ENCODE measurements around the gene MACROD2. TPM values are rescaled to one million over a fixed set of nuclear protein-coding genes. Genes with fewer than 3 reads are reported as not detected.

Gene MACROD2
- total and polyA plus RNA-seq, 9 donors, result 2.0 to 4.9 (median 3.1) TPM

DNA sequence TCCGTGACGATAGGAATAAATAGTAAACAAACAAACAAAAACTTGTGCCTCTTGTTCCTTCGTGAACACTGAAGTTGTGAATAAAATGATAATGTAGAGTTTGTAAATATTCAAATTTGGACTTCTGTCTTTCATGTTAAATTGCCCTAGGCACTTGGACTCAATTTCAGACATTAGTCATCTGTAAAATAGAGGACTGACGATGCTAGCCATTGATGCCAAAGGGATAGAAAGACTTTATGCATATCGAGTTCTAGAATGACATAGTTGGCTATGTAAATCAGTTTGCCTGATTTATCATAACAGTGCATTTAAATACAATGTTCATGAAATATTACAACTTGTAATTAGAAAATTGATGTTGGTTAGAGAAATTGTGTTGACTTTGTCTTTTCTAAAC, 388.0 kb downstream of the MACROD2 start:
- Histone ChIP-seq H3K27ac (ENCODE audit: low read length) (no peak overlapping the region), H3K9me3 (replicated peaks; ENCODE audit: control insufficient read depth, low read depth, low read length) (peaks cover 7% of the 10 kb centered on the region), H3K27me3 (ENCODE audit: control insufficient read depth, insufficient read depth, low read length) (no peaks in the 10 kb centered on the region), H3K4me1 (ENCODE audit: control insufficient read depth, insufficient read depth, low read length) (no peaks in the 10 kb centered on the region), H3K4me3 (ENCODE audit: low read length) (no peak overlapping the region), H3K36me3 (ENCODE audit: control insufficient read depth, insufficient read depth, low read length) (no peaks in the 10 kb centered on the region)
- DNase-seq, result no peak
- WGBS (ENCODE audit: insufficient coverage), result no CpG with 5 or more reads among the region's 5 CpGs

DNA sequence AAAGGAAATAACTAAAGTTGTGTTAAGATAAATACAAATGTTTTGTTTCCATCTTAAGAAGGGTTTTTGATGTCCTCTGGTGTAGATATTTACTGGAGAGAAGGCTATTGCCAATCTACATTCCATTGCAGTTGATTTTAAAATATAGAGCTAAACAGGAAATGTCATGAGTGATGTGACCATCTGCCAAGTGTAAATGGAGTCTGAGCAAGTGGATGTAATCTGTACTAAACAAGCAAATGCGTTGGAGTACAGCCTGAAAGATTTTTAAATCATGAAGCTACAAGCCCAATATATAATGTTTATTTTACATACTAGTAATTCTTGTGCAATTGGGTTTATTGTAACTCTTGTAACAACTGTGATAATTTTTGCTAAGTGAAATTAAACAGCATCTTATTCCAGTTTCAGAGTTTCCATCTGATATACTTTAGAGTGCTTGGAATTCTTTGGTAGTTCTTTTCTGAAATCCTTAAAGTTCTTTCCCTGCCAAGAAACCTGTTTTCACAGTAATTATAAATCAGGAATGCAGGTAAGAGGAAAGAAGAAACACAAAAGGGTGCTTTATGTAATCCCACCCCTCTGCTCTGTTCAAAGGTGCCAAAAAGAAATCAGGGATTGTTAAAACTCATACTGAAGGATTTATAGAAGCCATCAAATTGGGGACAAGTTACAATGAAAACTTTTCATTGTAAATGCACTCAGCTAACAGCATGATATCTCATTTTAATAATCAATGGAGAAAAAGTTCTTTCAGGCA, 389.3 kb downstream of the MACROD2 start:
- peaks cover 7% of the 10 kb centered on the region for H3K9me3 ChIP-seq (replicated peaks; ENCODE audit: control insufficient read depth, low read depth, low read length)
- no peaks in the 10 kb centered on the region for H3K27me3 ChIP-seq (ENCODE audit: control insufficient read depth, insufficient read depth, low read length)
- DNase-seq, result peak; percentile 66
- WGBS (ENCODE audit: insufficient coverage), result no CpG with 5 or more reads among the region's 1 CpG
- H3K27ac ChIP-seq (ENCODE audit: low read length), result no peak overlapping the region
- H3K4me3 ChIP-seq (ENCODE audit: low read length), result no peak overlapping the region
- no peaks in the 10 kb centered on the region for H3K36me3 ChIP-seq (ENCODE audit: control insufficient read depth, insufficient read depth, low read length)
- no peaks in the 10 kb centered on the region for H3K4me1 ChIP-seq (ENCODE audit: control insufficient read depth, insufficient read depth, low read length)

DNA sequence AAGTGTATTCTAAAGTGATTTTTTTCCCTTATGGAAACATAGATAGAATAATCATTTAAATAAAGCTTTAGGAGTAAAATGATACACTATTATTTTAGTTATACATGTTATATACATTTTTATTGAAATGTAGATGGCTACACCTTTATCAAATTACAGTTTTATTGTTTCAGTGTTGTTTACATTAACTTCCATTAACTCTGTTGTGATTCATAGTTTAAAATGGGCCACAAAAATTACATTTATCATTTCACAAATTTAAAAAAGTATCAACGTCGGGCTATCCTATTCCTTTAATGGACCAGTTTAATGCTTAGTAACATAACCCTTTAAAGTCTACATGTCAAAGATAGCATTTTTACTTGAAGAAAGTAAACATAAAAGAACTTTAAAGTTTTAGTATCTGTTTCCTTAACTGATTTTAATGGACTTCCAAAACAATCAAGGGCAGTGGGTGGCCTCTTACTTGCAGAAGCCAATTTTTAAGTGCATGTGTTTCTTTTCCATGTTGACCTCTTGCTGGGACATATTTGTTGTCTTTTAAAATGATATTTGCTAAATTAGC, 389.9 kb downstream of the MACROD2 start:
- no CpG with 5 or more reads among the region's 2 CpGs for WGBS (ENCODE audit: insufficient coverage)
- H3K36me3 ChIP-seq (ENCODE audit: control insufficient read depth, insufficient read depth, low read length), result no peaks in the 10 kb centered on the region
- H3K4me1 ChIP-seq (ENCODE audit: control insufficient read depth, insufficient read depth, low read length), result no peaks in the 10 kb centered on the region
- no peak for DNase-seq
- no peaks in the 10 kb centered on the region for H3K27me3 ChIP-seq (ENCODE audit: control insufficient read depth, insufficient read depth, low read length)
- no peak overlapping the region for H3K27ac ChIP-seq (ENCODE audit: low read length)
- no peak overlapping the region for H3K4me3 ChIP-seq (ENCODE audit: low read length)
- peaks cover 7% of the 10 kb centered on the region for H3K9me3 ChIP-seq (replicated peaks; ENCODE audit: control insufficient read depth, low read depth, low read length)

DNA sequence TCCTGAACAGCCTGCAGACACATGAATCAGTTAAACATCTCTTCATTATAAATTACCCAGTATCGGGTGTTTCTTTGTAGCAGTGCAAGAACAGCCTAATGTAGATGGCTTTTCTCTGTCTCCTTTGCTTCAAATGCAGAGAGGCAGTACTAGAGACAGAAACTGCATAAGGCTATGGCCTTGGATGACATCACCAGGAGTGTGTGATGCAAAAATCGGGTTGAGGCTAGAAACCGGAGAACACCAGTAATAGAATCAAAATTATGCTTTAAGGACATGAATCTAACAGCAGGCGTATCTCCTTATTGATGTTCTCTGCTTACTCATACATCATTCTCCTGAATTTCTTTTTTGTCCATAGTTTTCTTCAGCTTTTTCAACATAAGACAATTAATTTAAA, 391.4 kb downstream of the MACROD2 start:
- no peak for DNase-seq
- no CpG with 5 or more reads among the region's 4 CpGs for WGBS (ENCODE audit: insufficient coverage)
- Histone ChIP-seq H3K4me3 (ENCODE audit: low read length) (no peak overlapping the region), H3K27me3 (ENCODE audit: control insufficient read depth, insufficient read depth, low read length) (no peaks in the 10 kb centered on the region), H3K36me3 (ENCODE audit: control insufficient read depth, insufficient read depth, low read length) (no peaks in the 10 kb centered on the region), H3K27ac (ENCODE audit: low read length) (no peak overlapping the region), H3K9me3 (replicated peaks; ENCODE audit: control insufficient read depth, low read depth, low read length) (peaks cover 7% of the 10 kb centered on the region), H3K4me1 (ENCODE audit: control insufficient read depth, insufficient read depth, low read length) (no peaks in the 10 kb centered on the region)

DNA sequence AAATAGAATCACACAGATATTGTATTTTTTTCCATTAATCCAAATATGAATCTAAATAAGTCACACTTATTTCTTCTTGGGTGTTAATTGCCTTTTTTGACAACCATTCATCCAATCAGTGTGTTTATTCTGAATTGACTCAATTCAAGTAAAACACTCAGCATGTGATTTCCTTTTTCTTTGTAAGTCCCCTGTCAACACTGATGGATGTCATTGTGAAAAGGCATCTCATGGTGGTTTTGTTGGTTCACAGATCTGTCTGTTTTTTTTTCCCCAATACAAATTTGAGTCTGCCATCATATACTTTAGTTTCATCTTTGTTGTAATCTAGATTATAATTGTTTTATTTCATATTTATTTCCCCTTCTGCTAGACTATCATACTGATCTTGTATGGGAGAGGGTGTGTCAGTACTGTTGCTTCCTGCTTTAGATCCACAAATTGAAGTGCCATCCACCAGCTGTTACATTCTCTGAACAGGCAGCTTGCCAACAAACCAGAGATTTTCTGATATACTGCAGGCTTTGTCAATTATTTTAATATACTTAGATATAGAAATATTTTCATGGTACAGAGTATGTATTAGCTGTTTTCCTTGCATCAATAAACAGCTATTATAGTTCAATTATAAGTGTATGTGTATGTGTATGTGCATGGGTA, 406.3 kb downstream of the MACROD2 start:
- Histone ChIP-seq H3K9me3 (replicated peaks; ENCODE audit: control insufficient read depth, low read depth, low read length) (no peaks in the 10 kb centered on the region), H3K27ac (ENCODE audit: low read length) (no peak overlapping the region), H3K4me3 (ENCODE audit: low read length) (no peak overlapping the region), H3K27me3 (ENCODE audit: control insufficient read depth, insufficient read depth, low read length) (no peaks in the 10 kb centered on the region), H3K36me3 (ENCODE audit: control insufficient read depth, insufficient read depth, low read length) (no peaks in the 10 kb centered on the region), H3K4me1 (ENCODE audit: control insufficient read depth, insufficient read depth, low read length) (no peaks in the 10 kb centered on the region)
- peak; percentile 13 for DNase-seq

DNA sequence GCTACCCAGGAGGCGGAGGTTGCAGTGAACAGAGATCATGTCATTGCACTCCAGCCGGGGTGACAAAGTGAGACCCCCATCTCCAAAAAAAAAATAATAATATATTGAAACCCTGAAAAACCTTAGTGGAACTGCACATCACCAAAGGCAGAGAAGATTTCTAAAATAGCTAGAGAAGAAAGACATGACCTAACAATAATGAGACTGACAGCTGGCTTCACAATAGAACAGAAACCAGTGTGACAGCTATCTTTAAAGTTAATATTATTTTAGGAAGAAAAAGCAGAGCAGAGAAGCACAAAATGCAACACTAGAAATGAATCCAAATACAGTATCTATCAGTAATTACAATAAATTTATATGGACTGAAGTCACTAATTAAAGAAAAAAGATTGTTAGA, 409.2 kb downstream of the MACROD2 start:
- WGBS (ENCODE audit: insufficient coverage), result no CpG with 5 or more reads among the region's 2 CpGs
- H3K36me3 ChIP-seq (ENCODE audit: control insufficient read depth, insufficient read depth, low read length), result no peaks in the 10 kb centered on the region
- no peak overlapping the region for H3K27ac ChIP-seq (ENCODE audit: low read length)
- H3K4me1 ChIP-seq (ENCODE audit: control insufficient read depth, insufficient read depth, low read length), result no peaks in the 10 kb centered on the region
- no peaks in the 10 kb centered on the region for H3K27me3 ChIP-seq (ENCODE audit: control insufficient read depth, insufficient read depth, low read length)
- no peaks in the 10 kb centered on the region for H3K9me3 ChIP-seq (replicated peaks; ENCODE audit: control insufficient read depth, low read depth, low read length)
- no peak overlapping the region for H3K4me3 ChIP-seq (ENCODE audit: low read length)
- DNase-seq, result no peak

DNA sequence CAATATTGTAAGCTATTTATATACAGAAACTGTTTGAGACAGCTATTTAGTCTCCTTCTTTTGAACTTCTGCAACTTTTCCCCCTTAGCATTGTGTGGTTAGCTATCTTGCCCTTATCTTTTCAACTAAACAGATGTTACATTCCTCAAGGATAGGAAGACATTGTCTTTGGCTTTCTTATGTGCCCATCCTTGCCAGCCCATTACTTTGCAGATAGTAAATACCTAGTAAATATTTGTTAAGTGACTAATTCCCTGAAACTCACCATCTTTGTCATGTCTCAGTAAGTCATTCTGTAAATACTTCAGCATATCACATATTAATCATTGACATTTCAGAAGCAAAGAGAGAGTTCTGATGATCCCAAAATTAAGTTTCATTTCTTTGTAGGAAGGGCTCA, 411.2 kb downstream of the MACROD2 start:
- DNase-seq, result no peak
- Histone ChIP-seq H3K36me3 (ENCODE audit: control insufficient read depth, insufficient read depth, low read length) (no peaks in the 10 kb centered on the region), H3K4me1 (ENCODE audit: control insufficient read depth, insufficient read depth, low read length) (no peaks in the 10 kb centered on the region), H3K9me3 (replicated peaks; ENCODE audit: control insufficient read depth, low read depth, low read length) (no peaks in the 10 kb centered on the region), H3K27ac (ENCODE audit: low read length) (no peak overlapping the region), H3K27me3 (ENCODE audit: control insufficient read depth, insufficient read depth, low read length) (no peaks in the 10 kb centered on the region), H3K4me3 (ENCODE audit: low read length) (no peak overlapping the region)

DNA sequence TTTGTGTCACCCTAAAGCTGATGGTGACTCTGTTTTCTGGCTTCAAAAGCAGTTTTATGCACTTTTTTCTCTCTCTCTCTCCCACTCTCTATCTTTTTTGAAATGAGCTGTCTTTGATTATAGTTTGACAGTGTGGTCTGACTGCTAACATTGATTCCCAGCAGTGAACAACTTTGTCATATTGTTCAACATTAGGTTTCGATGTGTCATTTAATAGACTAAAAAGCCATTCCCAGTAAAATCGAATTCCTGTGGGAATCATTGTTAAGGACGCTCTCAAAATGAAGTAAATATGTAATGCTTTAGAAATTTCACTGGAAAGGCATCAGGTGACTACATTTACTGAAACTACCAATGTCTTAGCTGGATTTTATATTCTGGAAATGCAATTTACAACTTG, 412.0 kb downstream of the MACROD2 start:
- H3K27ac ChIP-seq (ENCODE audit: low read length), result no peak overlapping the region
- no peaks in the 10 kb centered on the region for H3K9me3 ChIP-seq (replicated peaks; ENCODE audit: control insufficient read depth, low read depth, low read length)
- DNase-seq, result no peak
- H3K36me3 ChIP-seq (ENCODE audit: control insufficient read depth, insufficient read depth, low read length), result no peaks in the 10 kb centered on the region
- H3K4me1 ChIP-seq (ENCODE audit: control insufficient read depth, insufficient read depth, low read length), result no peaks in the 10 kb centered on the region
- H3K4me3 ChIP-seq (ENCODE audit: low read length), result no peak overlapping the region
- no CpG with 5 or more reads among the region's 3 CpGs for WGBS (ENCODE audit: insufficient coverage)
- H3K27me3 ChIP-seq (ENCODE audit: control insufficient read depth, insufficient read depth, low read length), result no peaks in the 10 kb centered on the region

DNA sequence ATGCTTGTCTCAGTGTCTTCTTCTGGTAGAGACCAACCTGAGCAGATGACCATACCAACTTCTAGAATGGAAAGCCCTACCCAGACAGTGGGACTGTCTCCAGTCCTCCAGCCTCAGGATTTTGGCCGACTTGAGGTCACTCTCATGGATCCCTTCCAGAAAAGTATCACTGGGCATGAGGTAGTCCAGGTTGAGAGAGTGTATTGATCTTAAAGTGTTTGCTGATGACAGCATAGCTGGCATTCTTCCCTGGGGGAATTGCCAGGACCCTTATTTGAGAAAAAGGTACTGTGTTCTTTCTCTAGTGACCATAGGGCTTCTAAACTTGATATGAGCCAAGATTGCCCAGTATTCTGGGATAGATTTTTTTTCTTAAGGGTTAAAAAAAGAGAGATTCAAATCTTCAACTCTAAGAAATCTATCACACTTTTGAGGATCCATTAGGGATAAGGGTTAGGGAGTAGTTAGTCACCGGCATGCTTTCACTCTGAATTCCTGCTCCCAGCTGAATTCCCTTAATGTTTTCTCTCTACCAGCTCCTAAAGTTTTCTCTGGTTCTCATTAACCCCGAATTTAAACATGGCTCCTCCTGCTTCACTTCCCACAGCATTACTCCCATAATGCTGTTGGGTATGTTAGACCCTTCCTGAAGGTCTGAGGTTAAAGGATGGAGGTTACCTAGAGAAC, 415.7 kb downstream of the MACROD2 start:
- peaks cover 3% of the 10 kb centered on the region for H3K4me1 ChIP-seq (ENCODE audit: control insufficient read depth, insufficient read depth, low read length)
- DNase-seq, result no peak
- H3K9me3 ChIP-seq (replicated peaks; ENCODE audit: control insufficient read depth, low read depth, low read length), result no peaks in the 10 kb centered on the region
- no peaks in the 10 kb centered on the region for H3K36me3 ChIP-seq (ENCODE audit: control insufficient read depth, insufficient read depth, low read length)
- no peaks in the 10 kb centered on the region for H3K27me3 ChIP-seq (ENCODE audit: control insufficient read depth, insufficient read depth, low read length)
- no CpG with 5 or more reads among the region's 3 CpGs for WGBS (ENCODE audit: insufficient coverage)
- H3K4me3 ChIP-seq (ENCODE audit: low read length), result no peak overlapping the region
- no peak overlapping the region for H3K27ac ChIP-seq (ENCODE audit: low read length)

DNA sequence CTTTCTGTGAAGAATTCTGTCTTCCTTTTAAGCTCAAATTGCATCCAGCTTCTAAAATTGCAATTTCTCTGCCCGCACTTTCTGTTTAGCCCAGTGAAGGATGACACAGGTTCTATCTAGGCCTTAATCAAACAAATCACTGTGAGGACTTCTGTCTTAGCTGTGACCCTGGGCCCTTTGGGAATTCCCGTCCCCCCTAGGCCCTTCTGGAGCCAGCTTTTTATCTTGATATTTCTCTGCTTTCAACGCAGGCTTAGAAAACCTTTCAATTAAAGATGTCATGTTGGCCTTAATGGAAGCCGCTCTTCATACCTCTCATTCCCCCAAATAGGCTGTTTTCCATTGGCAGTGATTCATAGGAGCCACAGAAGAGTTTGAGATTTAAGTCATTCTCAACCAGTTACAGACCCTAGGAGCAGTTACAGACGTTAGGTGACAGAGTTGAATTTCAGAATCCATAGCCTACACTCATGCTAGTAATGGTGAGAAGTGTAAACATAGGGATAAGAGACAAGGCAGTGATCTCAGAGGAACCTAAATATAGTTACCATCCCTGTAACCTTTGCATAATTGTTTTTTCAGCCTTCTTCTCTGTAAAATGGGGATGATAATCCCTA, 416.9 kb downstream of the MACROD2 start:
- no peak for DNase-seq
- Histone ChIP-seq H3K36me3 (ENCODE audit: control insufficient read depth, insufficient read depth, low read length) (no peaks in the 10 kb centered on the region), H3K4me3 (ENCODE audit: low read length) (no peak overlapping the region), H3K4me1 (ENCODE audit: control insufficient read depth, insufficient read depth, low read length) (peaks cover 3% of the 10 kb centered on the region), H3K27me3 (ENCODE audit: control insufficient read depth, insufficient read depth, low read length) (no peaks in the 10 kb centered on the region), H3K27ac (ENCODE audit: low read length) (no peak overlapping the region), H3K9me3 (replicated peaks; ENCODE audit: control insufficient read depth, low read depth, low read length) (no peaks in the 10 kb centered on the region)
- WGBS (ENCODE audit: insufficient coverage), result 69% methylated on average over 2 of the region's 5 CpGs
